GM19023 (cell line): Measurements from ENCODE around the gene GSDME.

Experiments
- ATAC-seq: cut with Tn5 transposase; IDR thresholded peaks from one replicate; pipeline ENCODE4 v1.9.1; 2021; ENCODE audit warnings: mild to moderate bottlenecking, moderate library complexity; ENCODE audit not compliant: unreplicated experiment

The GSDME gene

DNA sequence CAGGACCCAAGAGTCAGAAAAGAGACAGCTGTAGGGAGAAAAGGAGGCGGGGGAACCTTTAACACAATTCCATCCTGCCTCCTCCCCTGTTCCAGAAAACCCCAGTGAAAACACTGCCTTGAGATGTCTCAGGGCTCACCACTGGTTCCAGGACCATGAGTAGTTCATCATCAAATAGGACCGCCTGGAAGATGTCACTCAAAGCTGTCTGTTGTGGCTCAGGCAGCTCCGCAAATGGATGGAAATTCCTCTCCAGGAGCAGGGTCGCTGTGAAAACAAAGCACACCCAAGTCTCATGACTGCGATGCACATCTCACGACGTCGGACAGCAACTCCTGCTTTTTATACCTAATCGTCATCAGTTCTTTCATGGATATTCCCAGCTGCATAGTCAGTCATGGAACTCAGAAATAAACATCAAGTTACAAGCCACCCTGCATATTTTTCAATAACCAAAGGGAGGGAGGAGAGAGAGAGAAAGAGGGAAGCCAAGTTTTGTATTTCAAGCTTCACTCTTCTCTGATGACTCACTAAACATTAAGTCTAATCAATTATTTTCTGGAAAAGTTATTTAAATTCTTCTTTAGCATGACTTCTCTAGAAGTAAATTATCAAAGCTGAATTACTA is 49.2 kb downstream of the GSDME start:
- no peak for ATAC-seq

DNA sequence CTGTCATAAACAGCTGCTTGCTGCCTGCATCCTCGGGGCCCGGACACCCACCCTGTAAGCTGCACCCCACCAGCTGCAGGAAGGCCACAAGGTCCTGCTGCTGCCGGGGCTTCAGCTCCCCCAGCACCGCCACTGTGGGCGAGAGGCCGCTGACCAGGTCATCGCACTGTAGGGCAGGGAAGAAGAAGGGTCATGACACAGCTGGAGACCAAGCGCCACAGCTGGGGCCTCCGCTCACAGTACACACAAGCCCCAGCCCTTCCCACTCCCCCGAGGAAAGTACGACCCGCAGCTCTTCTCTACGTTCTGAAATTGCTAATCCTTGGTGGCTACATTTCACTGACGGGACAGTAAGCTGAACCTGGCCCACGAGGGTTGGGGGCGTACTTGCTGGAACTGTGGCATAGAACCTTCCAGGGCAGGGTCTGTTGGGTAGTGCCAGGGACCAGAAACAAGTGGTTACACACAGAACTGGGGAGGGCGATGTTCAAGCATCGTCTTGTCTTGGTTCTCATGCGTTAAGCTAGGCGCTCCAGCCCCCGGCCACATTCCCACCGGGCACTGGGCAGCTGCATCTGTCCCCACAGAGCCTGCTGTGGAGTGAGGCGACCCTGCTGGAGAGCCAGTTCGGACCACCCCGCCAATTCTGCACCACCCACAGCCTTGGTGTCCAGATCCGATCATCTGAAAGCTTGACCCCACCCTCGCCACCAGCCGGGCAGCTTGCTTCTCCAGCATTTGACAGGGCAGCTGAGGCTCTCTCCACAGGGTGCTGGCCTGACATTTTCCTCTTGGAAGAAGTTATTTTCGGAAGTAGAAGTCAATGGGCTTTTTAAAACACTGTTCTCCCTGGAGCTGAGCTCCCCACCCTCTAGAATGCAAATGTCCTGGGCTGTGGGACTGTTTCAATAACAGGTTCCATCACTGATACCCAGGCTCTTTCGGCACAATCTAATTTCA is 50.8 kb downstream of the GSDME start:
- ATAC-seq, result no peak

DNA sequence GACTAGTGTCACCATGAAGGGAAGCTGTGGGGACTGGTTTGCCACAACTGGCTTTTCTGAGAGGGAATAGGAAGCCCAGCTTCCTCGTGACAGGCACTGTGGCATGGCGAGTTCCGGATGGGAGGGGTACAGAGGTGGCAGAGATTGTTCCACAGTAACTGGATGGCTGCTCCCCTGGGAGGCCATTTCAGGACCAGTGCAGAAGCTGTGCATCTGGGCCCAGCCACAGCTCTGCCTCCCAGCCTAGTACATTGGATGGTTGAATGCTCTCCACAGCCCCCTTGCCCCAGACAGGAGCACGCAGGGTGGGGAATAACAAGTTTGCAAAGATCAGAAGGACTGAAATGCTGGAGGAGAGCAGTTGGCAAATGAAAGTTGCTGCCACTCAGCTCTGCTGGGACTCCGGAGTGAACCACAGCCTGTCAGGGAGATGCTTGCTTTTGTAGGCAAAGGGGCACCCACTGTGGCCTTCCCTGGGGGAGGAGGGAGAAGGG is 51.8 kb downstream of the GSDME start:
- ATAC-seq, result no peak

DNA sequence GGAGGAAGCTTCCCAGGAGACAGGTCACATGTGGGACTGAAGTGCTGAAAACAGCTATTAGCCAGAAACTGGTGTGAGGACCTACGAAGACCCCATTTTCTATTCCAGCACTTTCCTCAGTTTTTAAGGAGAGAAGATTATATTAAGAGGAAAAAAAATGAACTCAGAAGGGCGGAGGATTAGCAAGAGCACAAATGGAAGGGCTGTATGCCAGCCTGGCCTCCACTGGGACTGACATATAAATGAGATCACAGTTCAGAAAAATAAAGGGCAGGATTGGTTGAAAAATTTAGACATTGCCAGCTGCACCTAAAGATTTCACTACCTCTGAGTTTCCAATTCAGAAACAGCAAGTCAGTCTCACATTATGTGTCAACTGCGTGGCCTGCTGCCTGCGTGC is 53.0 kb downstream of the GSDME start:
- ATAC-seq, result no peak

DNA sequence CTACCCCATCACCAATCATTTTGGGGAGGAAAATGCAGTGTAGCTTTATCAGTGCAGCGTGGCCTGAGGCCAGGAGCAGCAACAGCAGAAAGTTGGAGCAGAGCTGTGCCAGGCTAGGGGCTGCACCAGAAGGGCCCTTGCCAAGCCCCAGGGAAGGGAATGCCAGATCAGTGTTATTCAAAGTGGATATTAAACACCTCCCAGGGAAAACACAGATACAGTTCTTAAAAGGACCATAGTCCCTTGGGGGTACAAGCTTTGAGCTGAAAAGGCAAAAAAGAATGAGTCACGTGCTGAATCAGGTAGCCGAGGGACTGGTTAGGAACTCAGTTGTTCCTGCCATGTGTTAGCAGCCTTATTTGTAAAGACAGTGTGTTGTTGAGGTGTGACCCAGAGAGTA is 54.0 kb downstream of the GSDME start:
- ATAC-seq, result no peak

DNA sequence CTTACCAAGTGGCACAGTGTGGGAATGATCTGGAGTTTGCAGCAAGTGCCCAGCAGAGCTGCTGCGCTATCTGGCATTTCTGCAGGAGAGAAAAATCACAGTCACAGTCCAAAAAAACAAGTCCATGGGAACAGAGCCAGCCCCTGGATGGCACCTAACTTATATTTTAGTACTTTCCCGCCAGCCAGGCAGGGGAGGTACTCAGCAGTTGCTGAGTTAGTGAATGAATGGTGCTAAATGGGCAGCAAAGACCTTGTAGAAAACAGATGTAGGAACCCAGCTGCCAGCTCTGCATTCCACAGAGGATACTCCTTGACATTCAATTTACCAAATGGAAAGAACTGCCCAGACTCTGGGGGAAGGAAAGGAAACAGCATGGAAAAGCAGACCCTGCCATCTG is 54.5 kb downstream of the GSDME start:
- no peak for ATAC-seq

DNA sequence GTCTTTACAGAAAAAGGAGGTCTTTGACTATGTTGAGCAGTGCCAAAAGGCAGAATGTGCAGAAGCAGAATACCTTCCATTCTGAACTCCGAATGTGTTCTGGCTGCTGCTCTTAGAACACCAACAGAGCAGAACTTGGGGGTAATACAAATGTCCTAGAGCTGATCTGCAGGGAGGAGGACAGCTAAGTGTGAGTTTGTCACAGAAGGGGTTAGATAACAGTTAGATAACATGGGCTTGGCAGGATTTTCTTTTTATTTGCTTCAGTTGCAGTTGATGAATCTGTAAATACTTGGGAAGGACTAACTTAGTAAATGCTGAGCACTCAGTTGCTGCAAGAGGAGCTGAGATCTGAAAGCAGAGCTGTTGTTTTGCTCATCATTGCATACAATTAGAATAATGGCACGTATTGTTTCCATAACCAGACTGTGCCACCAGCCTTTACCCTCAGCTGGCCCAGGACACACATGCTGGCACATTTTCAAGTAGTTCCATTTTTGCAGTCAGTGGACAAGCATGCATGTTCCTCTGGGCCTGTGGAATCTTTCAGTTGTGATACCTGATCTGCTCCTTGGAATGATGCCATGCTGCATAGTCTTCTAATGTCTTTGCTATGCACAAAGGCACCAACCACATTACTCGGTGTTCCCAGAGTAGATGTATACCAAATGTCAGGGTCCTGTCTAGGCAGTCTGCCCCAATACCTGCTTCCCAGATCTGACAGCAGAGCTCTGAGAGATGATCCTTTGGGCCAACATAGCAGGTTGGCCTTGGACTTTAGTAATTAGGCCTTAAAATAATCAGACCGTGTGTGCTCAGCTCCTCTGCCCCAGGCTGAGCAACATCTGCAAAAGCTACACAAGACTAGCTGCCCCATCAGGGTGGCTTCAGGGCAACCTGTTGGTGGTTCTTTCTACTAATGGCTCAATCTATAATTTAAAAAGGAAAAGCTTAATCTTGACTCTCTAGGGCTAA is 55.7 kb downstream of the GSDME start:
- ATAC-seq, result no peak

DNA sequence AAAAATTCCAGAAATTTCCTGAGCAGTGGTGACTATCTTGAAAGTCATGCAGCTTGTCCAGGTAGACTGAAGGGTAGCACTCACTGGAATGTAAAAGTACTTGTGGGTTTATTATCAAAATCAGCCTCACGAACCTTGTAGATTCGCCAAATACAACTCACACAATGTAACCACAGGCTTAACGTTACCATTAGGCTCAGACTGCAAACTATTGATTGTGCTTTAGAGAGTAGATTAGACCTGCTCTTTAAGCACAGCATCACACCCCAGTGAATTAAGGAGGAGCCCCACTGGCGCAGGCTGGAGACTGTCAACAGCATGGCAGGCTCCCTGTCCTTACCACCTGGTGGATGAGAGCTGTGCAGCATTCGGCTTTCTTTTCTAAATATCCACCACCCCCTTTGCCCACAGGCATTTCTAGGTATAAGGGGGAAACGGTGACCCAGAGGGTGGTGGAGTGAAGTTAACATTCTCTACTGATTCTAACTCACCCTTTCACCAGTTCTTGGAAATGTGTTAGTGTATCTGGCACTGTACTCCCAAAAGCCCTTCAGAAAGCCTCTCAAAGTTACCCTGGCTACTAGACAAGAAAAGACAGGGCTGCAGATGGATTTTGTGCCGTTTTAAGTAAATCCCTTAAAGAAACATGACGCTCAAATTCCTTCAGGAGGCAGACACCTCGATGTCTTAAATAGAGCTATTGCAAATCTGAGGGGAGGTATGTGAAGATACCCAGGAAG is 56.6 kb downstream of the GSDME start:
- ATAC-seq, result no peak

DNA sequence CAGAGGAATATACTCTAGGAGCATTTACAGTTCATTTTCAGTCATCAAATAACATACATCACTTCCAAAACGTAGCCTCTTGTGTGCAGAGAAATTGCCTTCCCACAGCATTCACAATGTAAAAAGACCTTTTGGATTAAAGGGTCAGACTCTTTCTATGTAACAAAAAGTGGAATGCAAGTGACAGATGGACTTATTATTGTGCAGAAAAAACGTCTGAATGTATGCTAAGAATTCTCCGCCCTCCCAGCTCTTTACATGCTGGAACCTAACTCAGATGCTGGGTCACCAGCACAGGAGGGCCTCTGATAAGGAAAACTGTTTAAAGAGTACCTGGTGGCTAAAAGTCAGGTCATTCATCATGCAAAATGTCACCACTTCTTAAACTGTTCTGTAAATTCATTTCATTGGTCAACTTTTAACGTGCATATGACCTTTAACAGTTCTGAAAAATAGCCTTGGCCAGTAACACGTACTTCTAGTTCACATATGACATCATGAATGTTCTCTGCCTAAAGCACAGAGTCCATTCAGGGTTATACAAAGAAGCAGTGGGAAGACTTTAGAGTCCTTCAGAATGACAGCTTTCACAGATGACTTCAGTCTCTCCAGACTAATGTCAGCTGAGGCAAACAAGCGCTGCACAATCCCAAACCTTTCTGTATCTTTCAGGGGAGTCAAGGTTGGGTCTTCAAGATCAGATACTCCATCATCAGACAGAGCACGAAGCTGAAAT is 58.6 kb downstream of the GSDME start:
- no peak for ATAC-seq

DNA sequence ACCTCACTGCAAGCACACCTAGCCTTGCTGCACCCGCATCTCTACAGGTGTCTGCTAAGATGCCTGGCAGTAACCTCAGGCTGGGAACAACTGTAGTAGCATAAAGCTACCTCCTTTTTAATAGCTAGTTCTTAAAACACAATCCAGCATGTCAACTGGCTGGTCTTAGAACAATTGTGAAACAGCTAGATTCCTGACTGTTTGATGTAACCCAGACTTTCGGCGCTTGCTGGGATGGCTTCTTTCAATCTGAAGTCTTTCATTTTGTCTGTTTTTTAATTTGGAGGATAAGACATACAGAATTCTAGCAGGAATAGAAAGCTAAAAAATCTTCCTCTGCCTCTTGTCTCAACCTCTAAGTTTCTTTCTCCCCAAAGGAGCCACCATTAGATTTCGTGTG is 59.8 kb downstream of the GSDME start:
- no peak for ATAC-seq

DNA sequence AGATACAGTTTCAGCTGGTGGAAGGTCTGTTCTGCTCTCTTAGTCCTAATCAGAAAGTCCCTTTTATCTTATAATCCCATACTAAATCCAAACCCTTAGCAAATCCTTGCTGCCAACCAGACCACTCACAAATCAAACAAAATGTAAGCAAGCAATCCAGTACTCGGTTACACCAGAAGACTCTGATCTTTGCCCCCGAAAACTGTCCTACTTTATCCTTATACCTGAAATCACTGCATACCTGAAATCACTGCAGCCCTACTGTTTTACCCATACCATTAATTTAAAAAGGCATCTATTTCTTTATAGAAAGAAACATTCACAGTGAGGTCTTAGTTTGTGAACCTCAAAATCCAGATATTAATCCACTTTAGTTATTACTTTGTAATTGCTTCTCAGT is 64.7 kb downstream of the GSDME start:
- ATAC-seq, result no peak

DNA sequence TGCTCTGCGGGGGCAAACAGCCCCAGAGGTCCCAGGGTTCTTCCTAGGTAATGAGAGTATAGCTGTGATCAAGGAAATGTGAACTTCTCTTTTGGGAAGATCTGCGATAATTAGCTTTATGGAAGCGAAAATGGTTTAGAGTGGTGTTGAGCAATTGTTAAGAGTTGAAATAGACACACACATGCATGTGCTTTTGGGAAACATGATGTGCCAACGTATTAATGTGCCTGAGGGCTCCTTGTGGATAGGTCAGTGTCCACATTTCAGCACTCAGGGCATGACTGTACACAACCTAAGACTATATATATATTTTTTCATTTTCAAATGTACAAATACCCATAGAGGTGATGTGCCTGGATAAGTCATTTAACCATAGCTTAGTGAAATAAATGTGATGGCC is 67.0 kb downstream of the GSDME start:
- ATAC-seq, result no peak

DNA sequence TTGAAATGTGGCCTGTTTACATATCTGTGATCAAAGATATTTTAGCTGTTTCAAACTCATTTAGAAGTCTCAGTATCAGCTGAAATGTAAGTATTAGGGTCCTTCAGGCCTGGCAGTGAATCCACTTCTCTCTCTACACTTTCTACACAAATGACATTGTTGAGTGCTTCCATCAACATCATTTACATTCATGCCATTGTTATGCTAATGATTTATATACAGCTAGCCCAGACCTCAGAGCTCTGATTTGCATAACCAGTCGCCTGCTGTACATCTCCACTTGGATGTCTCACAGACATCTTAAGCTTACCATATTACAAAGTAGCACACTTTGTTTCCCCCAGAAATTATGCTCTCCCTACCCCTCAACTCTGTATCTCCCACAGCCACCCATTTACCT is 71.6 kb downstream of the GSDME start:
- no peak for ATAC-seq

DNA sequence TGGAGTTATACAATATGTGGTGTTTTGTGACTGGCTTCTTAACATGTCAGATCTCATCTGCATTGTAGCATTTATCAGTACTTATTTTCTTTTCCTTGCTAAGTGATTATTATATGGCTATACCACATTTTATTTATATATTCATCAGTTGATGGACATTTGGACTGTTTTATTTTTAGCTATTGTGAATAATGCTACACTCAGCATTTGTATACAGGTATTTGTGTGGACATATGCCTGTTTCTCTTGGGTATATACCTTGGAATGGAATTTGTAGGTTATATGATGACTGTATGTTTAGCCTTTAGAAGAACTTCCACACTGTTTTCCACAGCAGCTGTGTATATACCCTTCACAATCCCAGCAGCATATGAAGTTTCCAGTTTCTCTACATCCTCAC is 86.5 kb downstream of the GSDME start:
- no peak for ATAC-seq

DNA sequence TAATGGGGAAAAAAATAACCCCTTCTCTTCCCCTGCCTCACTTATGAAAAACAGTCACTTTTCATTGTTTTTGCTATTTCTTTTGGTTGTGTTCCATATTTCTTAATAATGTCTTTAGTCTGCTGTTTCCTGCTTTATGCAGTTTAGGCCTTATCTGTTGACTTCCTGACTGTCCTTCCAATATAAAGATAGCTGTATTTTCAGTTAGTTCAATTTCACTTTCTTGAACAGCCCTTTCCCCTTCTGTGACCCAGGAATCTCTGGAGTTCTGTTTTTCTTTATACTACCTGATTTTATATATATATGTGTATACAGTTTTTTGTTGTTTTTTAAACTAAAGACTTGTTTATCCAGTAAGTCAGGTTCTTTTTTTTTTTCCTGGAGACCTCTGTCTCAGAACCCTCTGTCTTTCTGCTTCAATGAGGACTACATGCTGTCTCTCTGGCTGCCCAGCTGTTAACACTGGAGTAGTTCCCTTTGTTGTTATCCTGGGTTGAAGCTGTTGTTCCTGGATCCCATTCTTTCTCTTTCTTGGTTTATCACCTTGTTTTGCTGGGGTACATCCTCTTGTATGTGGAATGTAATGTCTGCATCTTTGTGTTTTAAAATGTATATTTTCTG is 87.2 kb downstream of the GSDME start:
- no peak for ATAC-seq

DNA sequence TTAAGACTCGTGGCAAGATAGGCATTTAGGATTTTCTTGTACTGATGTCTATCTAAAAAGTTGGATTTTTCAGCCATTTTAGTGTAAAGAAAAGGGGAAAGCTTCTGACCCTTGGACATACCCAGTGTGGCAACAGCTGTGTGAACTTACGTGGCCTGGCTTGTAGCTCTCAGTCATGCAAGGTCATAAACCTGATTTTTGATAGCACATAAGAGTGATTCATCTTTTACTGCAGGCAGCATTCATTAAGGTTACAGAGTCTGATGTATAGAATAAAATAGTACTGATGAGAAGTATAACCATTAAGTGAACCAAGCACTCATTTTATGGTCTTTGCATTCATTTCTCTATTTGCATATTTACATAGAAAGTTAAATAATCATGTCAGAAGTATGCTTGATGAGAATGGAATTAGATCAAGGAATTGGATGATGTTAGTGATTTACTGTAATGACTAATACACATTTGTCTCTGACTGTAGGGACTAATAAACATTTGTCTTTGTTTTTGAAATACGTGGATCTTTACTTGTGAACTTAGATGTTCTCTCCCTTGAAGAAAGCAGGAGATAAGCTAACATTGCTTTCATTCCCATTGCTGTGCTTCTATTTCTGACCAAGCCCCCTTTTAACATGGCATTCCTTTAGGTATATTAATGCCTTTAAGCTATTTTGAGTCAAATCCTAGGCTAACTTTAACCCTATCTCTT is 88.2 kb downstream of the GSDME start:
- ATAC-seq, result no peak

DNA sequence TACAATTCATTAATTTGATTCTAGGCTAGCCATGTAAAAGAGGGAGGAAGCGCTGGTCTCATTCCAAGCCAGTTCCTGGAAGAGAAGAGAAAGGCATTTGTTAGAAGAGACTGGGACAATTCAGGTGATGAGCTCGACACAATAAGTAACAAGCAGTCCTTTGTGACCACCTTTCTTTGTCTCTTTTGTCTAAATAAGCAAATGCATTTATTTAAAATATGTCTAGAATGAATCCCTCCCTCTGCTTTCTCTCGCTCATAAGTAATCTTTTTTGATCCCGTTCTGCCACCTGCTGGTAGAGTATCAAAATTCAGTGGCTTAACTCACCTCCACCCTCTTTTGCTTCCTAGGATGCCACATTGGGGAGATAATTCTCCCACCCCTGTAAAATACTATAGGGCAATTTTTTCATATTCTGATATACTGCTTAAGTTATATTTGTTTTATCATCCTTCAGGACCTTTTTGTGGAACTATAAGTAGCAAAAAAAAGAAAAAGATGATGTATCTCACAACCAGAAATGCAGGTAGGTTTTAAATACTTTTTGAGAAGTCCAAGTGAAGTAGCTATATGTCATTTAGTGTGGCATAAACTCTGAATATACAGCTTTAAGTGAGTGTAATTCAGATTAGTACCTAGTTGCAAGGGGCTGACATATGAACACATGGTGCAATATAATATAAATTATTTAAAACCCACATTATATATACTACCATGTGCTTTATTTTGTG is 91.5 kb downstream of the GSDME start:
- no peak for ATAC-seq

DNA sequence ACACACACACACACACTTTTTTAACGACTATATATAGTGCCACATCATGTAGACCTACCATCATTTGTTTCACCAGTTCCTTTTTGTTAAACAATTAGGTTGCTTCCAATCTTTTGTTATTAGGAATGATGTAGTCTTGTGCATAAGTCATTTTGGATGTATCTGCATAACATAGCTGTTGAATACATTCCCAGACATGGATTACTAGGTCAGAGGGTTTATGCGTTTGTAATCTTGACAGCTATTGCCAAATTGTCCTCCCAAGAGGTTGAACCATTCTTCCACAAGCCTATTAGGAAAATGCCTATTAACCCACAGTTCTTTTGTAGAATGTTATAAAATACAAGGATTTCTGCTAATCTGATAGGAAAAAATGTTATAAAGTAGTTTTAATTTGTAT is 96.7 kb downstream of the GSDME start:
- no peak for ATAC-seq
